Measurements from ENCODE around the gene JDP2. TPM values are rescaled to one million over a fixed set of nuclear protein-coding genes. Genes with fewer than 3 reads are reported as not detected.
A peak's percentile ranks its signal among the peaks of the same experiment; 100 is the strongest.

Gene JDP2
- total RNA-seq, 1 donor from 2014 or later, result 79.5 TPM

- Histone ChIP-seq H3K9ac (ENCODE audit: low read length) (no peak overlapping the region), H3K4me3 (ENCODE audit: insufficient read depth, low read depth, low read length) (no peak overlapping the region), H3K27me3 (ENCODE audit: insufficient read depth, low read length) (no peaks in the 10 kb centered on the region), H3K36me3 (ENCODE audit: insufficient read depth, low read length) (peaks cover 3% of the 10 kb centered on the region), H3K9me3 (ENCODE audit: insufficient read depth, low read depth, low read length) (no peaks in the 10 kb centered on the region), H2AFZ (ENCODE audit: low read depth, low read length) (no peak overlapping the region), H3K27ac (ENCODE audit: low read depth, low read length) (no peak overlapping the region), H3K79me2 (ENCODE audit: insufficient read depth, low read length) (peaks cover 21% of the 10 kb centered on the region), H3K4me1 (ENCODE audit: insufficient read depth, low read length) (peaks cover 7% of the 10 kb centered on the region), H4K20me1 (ENCODE audit: insufficient read depth, low read length) (peaks cover 60% of the 10 kb centered on the region), H3K4me2 (ENCODE audit: low read length) (no peak overlapping the region)
- DNase-seq (ENCODE audit: low read depth) (no peak), FAIRE-seq (no peak)
- Mint-ChIP-seq H3K4me3 (ENCODE audit: unreplicated experiment) (peak overlapping the region; percentile 56), H3K9me3 (ENCODE audit: unreplicated experiment) (no peaks in the 10 kb centered on the region), H3K27ac (ENCODE audit: unreplicated experiment) (peak overlapping the region; percentile 81), H3K27me3 (ENCODE audit: low read depth, unreplicated experiment) (no peaks in the 10 kb centered on the region), H3K4me1 (ENCODE audit: low read depth, unreplicated experiment) (peaks cover 56% of the 10 kb centered on the region), H3K36me3 (ENCODE audit: low read depth, unreplicated experiment) (peaks cover 47% of the 10 kb centered on the region)
- TF ChIP-seq CTCF (IDR thresholded peaks at IDR 0.05; ENCODE audit: insufficient read depth, low read depth, low read length), result no peak
- TF ChIP-seq EZH2 (IDR thresholded peaks at IDR 0.05; ENCODE audit: insufficient read depth, low read length), result no peak
Measured at GRCh38 chr14:75434138-75434889, 6.5 kb downstream of the JDP2 start.

GRCh38 chr14:75434890-75435248 lies 7.0 kb downstream of the JDP2 start:
- Mint-ChIP-seq H3K27ac (ENCODE audit: unreplicated experiment) (no peak overlapping the region), H3K4me3 (ENCODE audit: unreplicated experiment) (no peak overlapping the region), H3K9me3 (ENCODE audit: unreplicated experiment) (no peaks in the 10 kb centered on the region), H3K27me3 (ENCODE audit: low read depth, unreplicated experiment) (no peaks in the 10 kb centered on the region), H3K36me3 (ENCODE audit: low read depth, unreplicated experiment) (peaks cover 50% of the 10 kb centered on the region), H3K4me1 (ENCODE audit: low read depth, unreplicated experiment) (peaks cover 51% of the 10 kb centered on the region)
- no peak overlapping the region for H3K9ac ChIP-seq (ENCODE audit: low read length)
- H3K27me3 ChIP-seq (ENCODE audit: insufficient read depth, low read length), result no peaks in the 10 kb centered on the region
- no peak overlapping the region for H3K27ac ChIP-seq (ENCODE audit: low read depth, low read length)
- H3K4me2 ChIP-seq (ENCODE audit: low read length), result no peak overlapping the region
- DNase-seq (ENCODE audit: low read depth) (no peak), FAIRE-seq (no peak)
- H3K36me3 ChIP-seq (ENCODE audit: insufficient read depth, low read length), result peaks cover 3% of the 10 kb centered on the region
- H3K4me1 ChIP-seq (ENCODE audit: insufficient read depth, low read length), result peaks cover 7% of the 10 kb centered on the region
- H4K20me1 ChIP-seq (ENCODE audit: insufficient read depth, low read length), result peaks cover 55% of the 10 kb centered on the region
- peaks cover 17% of the 10 kb centered on the region for H3K79me2 ChIP-seq (ENCODE audit: insufficient read depth, low read length)
- no peak overlapping the region for H2AFZ ChIP-seq (ENCODE audit: low read depth, low read length)
- H3K9me3 ChIP-seq (ENCODE audit: insufficient read depth, low read depth, low read length), result no peaks in the 10 kb centered on the region
- H3K4me3 ChIP-seq (ENCODE audit: insufficient read depth, low read depth, low read length), result no peak overlapping the region
- TF ChIP-seq EZH2 (IDR thresholded peaks at IDR 0.05; ENCODE audit: insufficient read depth, low read length) (no peak), CTCF (IDR thresholded peaks at IDR 0.05; ENCODE audit: insufficient read depth, low read depth, low read length) (no peak)

- peaks cover 49% of the 10 kb centered on the region for H4K20me1 ChIP-seq (ENCODE audit: insufficient read depth, low read length)
- no peaks in the 10 kb centered on the region for H3K27me3 ChIP-seq (ENCODE audit: insufficient read depth, low read length)
- no peak for FAIRE-seq
- no peak overlapping the region for H2AFZ ChIP-seq (ENCODE audit: low read depth, low read length)
- no peaks in the 10 kb centered on the region for H3K9me3 ChIP-seq (ENCODE audit: insufficient read depth, low read depth, low read length)
- TF ChIP-seq EZH2 (IDR thresholded peaks at IDR 0.05; ENCODE audit: insufficient read depth, low read length) (no peak), CTCF (IDR thresholded peaks at IDR 0.05; ENCODE audit: insufficient read depth, low read depth, low read length) (no peak)
- no peak overlapping the region for H3K9ac ChIP-seq (ENCODE audit: low read length)
- H3K4me3 Mint-ChIP-seq (ENCODE audit: unreplicated experiment), result no peak overlapping the region
- no peak overlapping the region for H3K4me3 ChIP-seq (ENCODE audit: insufficient read depth, low read depth, low read length)
- H3K79me2 ChIP-seq (ENCODE audit: insufficient read depth, low read length), result peaks cover 14% of the 10 kb centered on the region
- H3K36me3 Mint-ChIP-seq (ENCODE audit: low read depth, unreplicated experiment), result peaks cover 53% of the 10 kb centered on the region
- no peak overlapping the region for H3K27ac Mint-ChIP-seq (ENCODE audit: unreplicated experiment)
- H3K27ac ChIP-seq (ENCODE audit: low read depth, low read length), result no peak overlapping the region
- H3K4me2 ChIP-seq (ENCODE audit: low read length), result no peak overlapping the region
- peaks cover 1% of the 10 kb centered on the region for H3K4me1 ChIP-seq (ENCODE audit: insufficient read depth, low read length)
- peaks cover 3% of the 10 kb centered on the region for H3K36me3 ChIP-seq (ENCODE audit: insufficient read depth, low read length)
- H3K9me3 Mint-ChIP-seq (ENCODE audit: unreplicated experiment), result no peaks in the 10 kb centered on the region
- H3K4me1 Mint-ChIP-seq (ENCODE audit: low read depth, unreplicated experiment), result peaks cover 45% of the 10 kb centered on the region
- no peaks in the 10 kb centered on the region for H3K27me3 Mint-ChIP-seq (ENCODE audit: low read depth, unreplicated experiment)
- no peak for DNase-seq (ENCODE audit: low read depth)
Measured at GRCh38 chr14:75435473-75435872, 7.7 kb downstream of the JDP2 start.
